ENCODE measurements around the gene ITGB5.

DNA sequence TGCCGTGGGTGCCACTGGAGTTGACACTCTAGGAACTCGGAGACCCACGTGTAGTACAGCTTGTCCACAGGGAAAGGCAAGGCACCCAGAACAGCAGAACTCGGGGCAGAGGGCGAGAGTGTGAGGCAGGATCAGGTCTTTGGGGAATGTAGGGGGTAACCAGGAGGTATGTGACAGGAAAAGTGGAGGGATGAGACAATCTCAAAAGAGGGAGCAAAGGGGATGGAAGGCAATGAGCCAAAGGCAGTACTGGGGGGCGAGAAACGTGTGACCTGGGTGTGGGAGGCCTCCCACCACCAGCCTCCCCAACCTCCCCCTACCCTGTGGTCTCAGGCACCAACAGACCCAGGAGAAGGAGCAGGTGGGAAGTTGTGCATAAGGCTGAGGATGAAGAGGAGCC, 108.0 kb downstream of the ITGB5 start:
- no peak for TF ChIP-seq POLR2A (IDR thresholded peaks at IDR 0.05; ENCODE audit: extremely low read depth, insufficient read length)
- TF ChIP-seq, protein P1, sequence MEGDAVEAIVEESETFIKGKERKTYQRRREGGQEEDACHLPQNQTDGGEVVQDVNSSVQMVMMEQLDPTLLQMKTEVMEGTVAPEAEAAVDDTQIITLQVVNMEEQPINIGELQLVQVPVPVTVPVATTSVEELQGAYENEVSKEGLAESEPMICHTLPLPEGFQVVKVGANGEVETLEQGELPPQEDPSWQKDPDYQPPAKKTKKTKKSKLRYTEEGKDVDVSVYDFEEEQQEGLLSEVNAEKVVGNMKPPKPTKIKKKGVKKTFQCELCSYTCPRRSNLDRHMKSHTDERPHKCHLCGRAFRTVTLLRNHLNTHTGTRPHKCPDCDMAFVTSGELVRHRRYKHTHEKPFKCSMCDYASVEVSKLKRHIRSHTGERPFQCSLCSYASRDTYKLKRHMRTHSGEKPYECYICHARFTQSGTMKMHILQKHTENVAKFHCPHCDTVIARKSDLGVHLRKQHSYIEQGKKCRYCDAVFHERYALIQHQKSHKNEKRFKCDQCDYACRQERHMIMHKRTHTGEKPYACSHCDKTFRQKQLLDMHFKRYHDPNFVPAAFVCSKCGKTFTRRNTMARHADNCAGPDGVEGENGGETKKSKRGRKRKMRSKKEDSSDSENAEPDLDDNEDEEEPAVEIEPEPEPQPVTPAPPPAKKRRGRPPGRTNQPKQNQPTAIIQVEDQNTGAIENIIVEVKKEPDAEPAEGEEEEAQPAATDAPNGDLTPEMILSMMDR (IDR thresholded peaks at IDR 0.05; ENCODE audit: low read depth, low read length): no peak
- TF ChIP-seq, protein P2, sequence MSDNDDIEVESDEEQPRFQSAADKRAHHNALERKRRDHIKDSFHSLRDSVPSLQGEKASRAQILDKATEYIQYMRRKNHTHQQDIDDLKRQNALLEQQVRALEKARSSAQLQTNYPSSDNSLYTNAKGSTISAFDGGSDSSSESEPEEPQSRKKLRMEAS (IDR thresholded peaks at IDR 0.05; ENCODE audit: low read depth, low read length): no peak
